Lung microvascular endothelial cell (primary cell): ENCODE data around the gene PCDHGA1. TPM values are rescaled to one million over a fixed set of nuclear protein-coding genes. Genes with fewer than 3 reads are reported as not detected.

Experiments used
- DNase-seq, 2 donors: peaks; one replicate each; pipeline versions ENCODE4 v3.0.0 to v3.0.0-alpha.2; 2010; ENCODE audit warnings: low read depth in 2 of 2
- total RNA-seq: library from RNA; depleted of rRNA; stranded (reverse); fragments of >200 nt; gene quantifications from 2 replicates; pipeline ENCODE4 v1.2.1, GENCODE V29; 2014

PCDHGA1 gene
- total RNA-seq, 1 donor from 2014 or later = 0.40 TPM

DNA sequence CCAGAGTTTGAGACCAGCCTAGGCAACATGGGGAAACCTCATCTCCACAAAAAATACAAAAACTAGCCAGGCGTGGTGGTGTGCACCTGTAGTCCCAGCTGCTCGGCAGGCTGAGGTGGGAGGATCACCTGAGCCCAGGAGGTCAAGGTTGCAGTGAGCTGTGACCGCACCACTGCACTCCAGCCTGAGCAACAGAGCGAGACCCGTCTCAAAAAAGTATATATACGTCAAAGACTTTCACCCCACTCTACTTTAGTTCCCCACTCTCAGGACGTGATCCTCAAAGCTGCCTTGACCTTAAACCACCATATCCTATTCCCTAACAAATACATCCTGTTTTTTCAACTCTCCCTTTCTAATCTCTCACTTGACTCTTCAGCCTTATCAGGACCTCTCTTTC, 199.6 kb downstream of the PCDHGA1 start:
- DNase-seq = no peak

GRCh38 chr5:141532726-141533125, 202.4 kb downstream of the PCDHGA1 start:
- DNase-seq = peak in 1 of 2 donors; percentile 58

DNA sequence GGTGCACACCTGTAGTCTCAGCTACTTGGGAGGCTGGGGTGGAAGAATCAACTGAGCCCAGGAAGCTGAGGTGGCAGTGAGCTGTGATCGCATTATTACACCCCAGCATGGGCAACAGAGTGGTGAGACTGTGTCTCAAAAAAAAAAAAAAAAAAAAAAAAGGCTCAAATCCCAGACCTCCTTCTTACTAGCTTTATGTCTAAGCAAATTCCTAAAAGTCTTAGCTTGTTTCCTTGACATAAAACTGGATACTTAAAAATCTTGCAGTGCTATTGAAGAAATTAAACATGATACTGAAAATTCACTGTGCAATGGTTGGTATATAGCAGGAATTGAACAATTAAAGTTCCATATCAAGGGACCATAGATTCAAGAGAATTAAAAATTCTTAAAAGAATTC, 203.6 kb downstream of the PCDHGA1 start:
- no peak for DNase-seq

DNA sequence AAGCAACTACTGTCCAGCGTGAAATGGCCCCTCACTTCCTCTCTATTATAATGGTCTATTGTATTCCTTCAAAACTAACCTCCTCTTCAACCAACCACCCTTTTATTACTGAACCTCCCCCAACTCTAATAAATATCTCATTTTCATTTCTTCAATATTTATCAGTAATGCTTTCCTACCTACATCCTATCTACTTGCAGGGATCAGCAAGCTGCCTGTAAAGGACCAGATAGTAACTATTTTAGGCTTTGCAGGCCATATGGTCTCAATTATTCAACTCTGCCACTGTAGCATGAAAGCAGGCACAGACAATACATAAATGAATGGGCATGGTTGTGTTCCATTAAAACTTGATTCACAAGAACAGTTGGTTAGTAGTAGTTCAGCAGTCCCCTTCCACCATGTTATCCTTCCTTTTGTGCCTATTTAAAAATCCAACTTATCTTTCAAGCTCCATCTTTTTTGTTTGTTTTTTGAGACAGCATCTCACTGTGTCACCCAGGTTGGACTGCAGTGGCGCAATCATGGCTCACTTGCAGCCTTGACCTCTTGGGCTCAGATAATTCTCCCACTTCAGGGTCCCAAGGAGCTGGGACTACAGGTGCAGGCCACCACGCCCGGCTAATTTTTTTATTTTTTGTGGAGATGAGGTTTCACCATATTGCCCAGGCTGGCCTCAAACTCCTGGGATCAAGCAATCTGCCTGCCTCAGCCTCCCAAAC, 204.3 kb downstream of the PCDHGA1 start:
- no peak for DNase-seq

DNA sequence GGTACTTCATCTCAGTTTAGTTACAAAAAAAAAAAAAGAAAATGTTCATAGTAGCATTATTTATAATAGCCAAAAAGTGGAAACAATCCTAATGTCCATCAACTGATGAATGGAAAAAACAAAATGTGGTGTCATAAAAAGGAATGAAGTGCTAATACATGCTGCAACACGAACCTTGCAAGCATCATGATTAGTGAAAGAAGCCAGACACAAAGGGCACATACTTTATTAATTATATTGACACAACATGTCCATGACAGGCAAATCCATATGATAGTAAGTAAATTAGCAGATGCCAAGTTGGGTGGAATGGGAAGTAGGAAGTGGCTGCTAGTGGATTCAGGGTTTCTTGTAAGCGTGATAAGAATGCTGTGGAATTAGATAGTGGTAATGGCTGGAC, 212.7 kb downstream of the PCDHGA1 start:
- no peak for DNase-seq

DNA sequence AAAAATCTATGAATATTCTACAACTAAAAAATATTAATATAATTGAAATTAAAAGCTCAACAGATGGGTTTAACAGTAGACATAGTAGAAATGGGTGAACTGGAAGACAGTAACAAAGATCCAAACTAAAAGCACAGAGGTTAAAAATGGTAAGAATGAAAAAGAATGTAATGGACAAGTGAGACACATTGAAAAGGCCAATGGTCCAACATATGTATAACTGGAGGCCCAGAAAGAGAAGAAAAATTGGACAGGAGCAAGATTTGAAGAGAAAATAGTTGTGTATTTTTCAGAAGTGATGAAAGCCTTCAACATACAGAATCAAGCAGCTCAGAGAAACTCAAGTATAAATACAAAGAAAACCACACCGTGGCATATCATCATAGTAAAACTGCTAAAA, 217.2 kb downstream of the PCDHGA1 start:
- DNase-seq = peak; percentile 51 to 62

DNA sequence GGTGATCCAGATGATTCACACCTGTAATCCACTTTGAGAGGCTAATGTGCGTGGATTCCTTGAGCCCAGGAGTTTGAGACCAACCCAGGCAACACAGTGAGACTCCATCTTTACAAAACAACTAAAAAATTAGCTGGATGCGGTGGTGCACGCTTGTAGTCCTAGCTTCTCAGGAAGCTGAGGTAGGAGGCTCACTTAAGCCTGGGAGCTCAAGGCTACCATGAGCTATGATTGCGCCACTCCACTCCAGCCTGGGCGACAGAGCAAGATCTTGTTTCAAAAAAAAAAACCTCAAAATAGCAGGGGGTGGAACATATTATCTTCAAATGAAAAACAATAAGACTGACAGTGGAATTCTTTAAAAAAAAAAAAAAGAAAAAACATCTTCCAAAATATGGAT, 217.6 kb downstream of the PCDHGA1 start:
- no peak for DNase-seq

DNA sequence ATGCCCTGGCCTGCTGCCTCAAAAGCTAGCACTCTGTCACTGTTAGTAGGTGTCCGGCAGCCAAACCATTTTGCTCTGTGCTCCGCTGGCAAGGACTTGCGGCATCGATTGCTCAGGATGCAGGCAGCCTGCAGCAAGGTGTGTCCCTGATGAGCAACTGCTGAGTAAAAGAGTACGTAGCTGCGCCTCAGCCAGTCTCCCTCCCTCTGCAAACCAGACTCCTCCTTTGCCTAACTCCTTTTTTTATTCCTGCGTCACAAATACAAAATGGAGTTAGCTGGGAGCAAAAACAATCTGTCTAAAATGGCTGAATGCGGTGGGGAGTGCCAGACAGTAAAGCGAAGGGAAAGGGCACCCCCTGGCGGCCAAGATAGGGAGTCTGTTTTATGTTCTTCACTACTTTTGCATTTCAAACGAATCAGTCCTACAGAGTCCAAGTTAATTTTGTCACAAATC, 227.4 kb downstream of the PCDHGA1 start:
- DNase-seq = peak; percentile 96 to 97

GRCh38 chr5:141558150-141558549, 227.8 kb downstream of the PCDHGA1 start:
- peak in 1 of 2 donors; percentile 72 for DNase-seq

DNA sequence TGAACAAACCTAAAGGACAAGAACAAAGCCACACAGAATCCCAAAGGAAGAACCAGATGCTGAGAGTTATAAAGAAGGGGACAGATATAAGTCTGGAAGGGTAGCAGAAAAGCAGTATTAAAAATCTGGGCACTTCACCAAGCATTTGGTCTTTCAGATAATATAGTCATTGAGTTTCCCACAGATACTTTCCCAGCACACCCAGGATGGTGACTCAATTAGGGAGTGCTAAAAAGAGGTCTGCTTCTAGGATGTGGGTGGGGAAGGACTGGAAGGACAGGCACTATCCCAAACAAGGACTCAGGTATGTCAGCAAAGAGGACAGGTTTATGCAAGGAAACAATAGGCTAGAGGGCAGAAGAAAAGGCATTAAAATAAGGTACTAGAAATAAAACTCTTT, 229.1 kb downstream of the PCDHGA1 start:
- peak in 1 of 2 donors; percentile 39 for DNase-seq

DNA sequence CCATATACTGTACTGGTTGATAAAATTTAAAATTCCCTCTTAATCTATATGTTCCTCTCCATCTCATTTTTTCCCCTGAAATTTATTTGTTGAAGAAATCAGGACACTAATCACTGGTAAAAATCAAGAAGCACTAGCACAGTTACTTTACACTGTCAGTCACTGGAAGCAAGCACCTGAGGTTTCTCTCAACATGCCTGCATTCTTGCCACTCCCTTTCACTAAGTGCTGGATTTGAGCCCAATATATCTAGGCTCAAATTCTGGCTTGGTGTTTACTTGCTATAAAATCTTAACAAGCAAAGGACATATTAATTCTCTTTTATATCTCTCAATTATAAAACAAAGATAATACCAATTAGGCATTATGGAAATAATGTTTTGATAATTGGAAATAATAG, 229.8 kb downstream of the PCDHGA1 start:
- peak; percentile 37 for DNase-seq

GRCh38 chr5:141560725-141561483, 230.6 kb downstream of the PCDHGA1 start:
- peak; percentile 98 to 99 for DNase-seq

Other genes with a start within 250 kb of the PCDHGA1 start
- 1.3 and 2.2 TPM in 2 replicates for gene PCDHB2, start 235.9 kb upstream of the PCDHGA1 start, total RNA-seq
- 0.22 and 0.60 TPM in 2 replicates for gene PCDHB3, start 230.0 kb upstream of the PCDHGA1 start, total RNA-seq
- gene PCDHB4, start 208.7 kb upstream of the PCDHGA1 start, total RNA-seq = 0.20 and 0.22 TPM in 2 replicates
- gene PCDHB5, start 195.3 kb upstream of the PCDHGA1 start, total RNA-seq = 0.87 and 1.8 TPM in 2 replicates
- under 0.01 and 0.20 TPM in 2 replicates for gene PCDHB6, start 180.5 kb upstream of the PCDHGA1 start, total RNA-seq
- gene PCDHB7, start 157.9 kb upstream of the PCDHGA1 start, total RNA-seq = 0.44 and 2.4 TPM in 2 replicates
- 0.40 and 0.44 TPM in 2 replicates for gene PCDHB8, start 152.7 kb upstream of the PCDHGA1 start, total RNA-seq
- 0.22 and 0.99 TPM in 2 replicates for gene PCDHB16, start 148.1 kb upstream of the PCDHGA1 start, total RNA-seq
- gene PCDHB9, start 143.4 kb upstream of the PCDHGA1 start, total RNA-seq = 0.22 and 0.40 TPM in 2 replicates
- 0.44 and 1.8 TPM in 2 replicates for gene PCDHB10, start 138.2 kb upstream of the PCDHGA1 start, total RNA-seq
- gene PCDHB11, start 130.9 kb upstream of the PCDHGA1 start, total RNA-seq = 0.44 and 1.8 TPM in 2 replicates
- gene PCDHB12, start 121.8 kb upstream of the PCDHGA1 start, total RNA-seq = 0.44 and 1.4 TPM in 2 replicates
- 0.87 and 2.6 TPM in 2 replicates for gene PCDHB13, start 116.6 kb upstream of the PCDHGA1 start, total RNA-seq
- gene PCDHB14, start 107.2 kb upstream of the PCDHGA1 start, total RNA-seq = 1.1 and 1.4 TPM in 2 replicates
- 0.44 and 1.4 TPM in 2 replicates for gene PCDHB15, start 85.1 kb upstream of the PCDHGA1 start, total RNA-seq
- under 0.01 and 0.20 TPM in 2 replicates for gene SLC25A2, start 26.5 kb upstream of the PCDHGA1 start, total RNA-seq
- gene TAF7, start 9.7 kb upstream of the PCDHGA1 start, total RNA-seq = 56.7 and 63.5 TPM in 2 replicates
- 0.65 and 0.79 TPM in 2 replicates for gene PCDHGA2, start 8.2 kb downstream of the PCDHGA1 start, total RNA-seq
- 0.40 and 0.44 TPM in 2 replicates for gene PCDHGA3, start 13.3 kb downstream of the PCDHGA1 start, total RNA-seq
- 0.87 and 1.6 TPM in 2 replicates for gene PCDHGB1, start 19.6 kb downstream of the PCDHGA1 start, total RNA-seq
- 2.0 TPM in 2 replicates for gene PCDHGA4, start 24.5 kb downstream of the PCDHGA1 start, total RNA-seq
- 1.3 and 1.4 TPM in 2 replicates for gene PCDHGB2, start 29.5 kb downstream of the PCDHGA1 start, total RNA-seq
- 0.44 and 0.60 TPM in 2 replicates for gene PCDHGA5, start 33.6 kb downstream of the PCDHGA1 start, total RNA-seq
- gene PCDHGB3, start 39.7 kb downstream of the PCDHGA1 start, total RNA-seq = 2.0 and 3.8 TPM in 2 replicates
- 1.7 and 2.4 TPM in 2 replicates for gene PCDHGA6, start 43.4 kb downstream of the PCDHGA1 start, total RNA-seq
- 0.65 and 0.99 TPM in 2 replicates for gene PCDHGA7, start 52.2 kb downstream of the PCDHGA1 start, total RNA-seq
- 8.3 and 10.1 TPM in 2 replicates for gene PCDHGB4, start 57.2 kb downstream of the PCDHGA1 start, total RNA-seq
- 1.1 and 1.2 TPM in 2 replicates for gene PCDHGA8, start 62.1 kb downstream of the PCDHGA1 start, total RNA-seq
- gene PCDHGB5, start 67.4 kb downstream of the PCDHGA1 start, total RNA-seq = 7.4 and 9.5 TPM in 2 replicates
- gene PCDHGA9, start 72.3 kb downstream of the PCDHGA1 start, total RNA-seq = 0.87 and 2.2 TPM in 2 replicates
- gene PCDHGB6, start 77.5 kb downstream of the PCDHGA1 start, total RNA-seq = 1.3 and 2.4 TPM in 2 replicates
- gene PCDHGA10, start 82.5 kb downstream of the PCDHGA1 start, total RNA-seq = 2.6 and 5.0 TPM in 2 replicates
- gene PCDHGB7, start 87.2 kb downstream of the PCDHGA1 start, total RNA-seq = 4.1 and 6.2 TPM in 2 replicates
- gene PCDHGA11, start 90.5 kb downstream of the PCDHGA1 start, total RNA-seq = 4.1 and 4.4 TPM in 2 replicates
- gene PCDHGA12, start 100.0 kb downstream of the PCDHGA1 start, total RNA-seq = 1.8 and 2.8 TPM in 2 replicates
- 10.2 and 10.9 TPM in 2 replicates for gene PCDHGC3, start 145.5 kb downstream of the PCDHGA1 start, total RNA-seq
- gene PCDHGC4, start 154.5 kb downstream of the PCDHGA1 start, total RNA-seq = 0.65 and 0.79 TPM in 2 replicates
- gene PCDHGC5, start 158.6 kb downstream of the PCDHGA1 start, total RNA-seq = under 0.01 and 0.40 TPM in 2 replicates